D721Med (cell line): ENCODE measurements around the gene ZNF286A.
"Not testable (repeated sequence)": the region's sequence is repeated elsewhere in the genome, so short reads cannot be mapped to it uniquely, and the experiment has no call there.

Experiments
- DNase-seq: peaks from one replicate; pipeline ENCODE4 v3.0.0; 2011; ENCODE audit warnings: low spot score; ENCODE audit not compliant: insufficient read length
- FAIRE-seq: peaks from 2 replicates; lab custom pipeline; 2011; peaks lifted over from hg19 to GRCh38; lab: Jason Lieb, UNC
- TF ChIP-seq, protein P1 (sequence below): IDR thresholded peaks from 2 replicates; pipeline ENCODE4 v1.5.1; 2012; ENCODE audit warnings: mild to moderate bottlenecking, control low read depth; ENCODE audit not compliant: insufficient read depth; ENCODE audit errors: missing control alignments

The ZNF286A gene

DNA sequence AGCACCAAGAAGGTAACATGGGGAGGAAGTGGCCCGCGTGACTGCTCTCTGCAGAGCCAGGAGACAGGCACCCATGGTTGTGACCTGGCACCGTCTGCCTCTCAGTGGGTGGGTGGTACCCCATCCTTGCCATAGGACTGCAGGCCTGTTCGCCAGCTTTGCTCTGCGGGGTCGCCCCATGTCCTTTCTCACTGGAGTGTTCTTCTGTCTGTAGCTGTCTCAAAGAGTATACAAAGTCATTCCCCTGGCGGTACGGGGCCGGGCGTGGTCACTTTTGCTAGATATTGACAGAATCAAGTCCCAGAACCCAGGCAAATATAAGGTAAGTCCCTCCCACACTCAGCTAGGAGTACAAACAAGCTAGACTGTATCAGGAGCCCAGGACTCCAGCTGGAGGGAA is 38.5 kb downstream of the ZNF286A start:
- no peak for DNase-seq
- FAIRE-seq = no peak
- TF ChIP-seq, protein P1, sequence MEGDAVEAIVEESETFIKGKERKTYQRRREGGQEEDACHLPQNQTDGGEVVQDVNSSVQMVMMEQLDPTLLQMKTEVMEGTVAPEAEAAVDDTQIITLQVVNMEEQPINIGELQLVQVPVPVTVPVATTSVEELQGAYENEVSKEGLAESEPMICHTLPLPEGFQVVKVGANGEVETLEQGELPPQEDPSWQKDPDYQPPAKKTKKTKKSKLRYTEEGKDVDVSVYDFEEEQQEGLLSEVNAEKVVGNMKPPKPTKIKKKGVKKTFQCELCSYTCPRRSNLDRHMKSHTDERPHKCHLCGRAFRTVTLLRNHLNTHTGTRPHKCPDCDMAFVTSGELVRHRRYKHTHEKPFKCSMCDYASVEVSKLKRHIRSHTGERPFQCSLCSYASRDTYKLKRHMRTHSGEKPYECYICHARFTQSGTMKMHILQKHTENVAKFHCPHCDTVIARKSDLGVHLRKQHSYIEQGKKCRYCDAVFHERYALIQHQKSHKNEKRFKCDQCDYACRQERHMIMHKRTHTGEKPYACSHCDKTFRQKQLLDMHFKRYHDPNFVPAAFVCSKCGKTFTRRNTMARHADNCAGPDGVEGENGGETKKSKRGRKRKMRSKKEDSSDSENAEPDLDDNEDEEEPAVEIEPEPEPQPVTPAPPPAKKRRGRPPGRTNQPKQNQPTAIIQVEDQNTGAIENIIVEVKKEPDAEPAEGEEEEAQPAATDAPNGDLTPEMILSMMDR = no peak

DNA sequence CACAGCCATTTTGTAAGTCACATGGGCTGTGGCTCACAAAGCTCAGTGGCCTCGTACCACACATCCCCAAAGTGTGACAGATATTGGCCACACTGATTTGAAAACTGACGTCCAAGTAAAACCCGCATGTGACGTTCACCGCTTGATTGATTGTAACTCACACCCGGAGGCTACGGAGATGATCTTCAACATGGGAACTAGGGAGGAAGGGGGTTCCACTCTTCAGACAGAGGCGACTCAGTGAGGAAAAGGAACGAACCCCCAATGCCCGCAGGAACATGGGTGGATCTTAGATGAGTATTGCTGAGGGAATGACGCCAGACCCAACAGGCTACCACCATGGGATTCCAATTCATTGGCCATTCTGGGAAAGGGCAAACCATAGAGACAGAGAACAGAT is 39.7 kb downstream of the ZNF286A start:
- DNase-seq, FAIRE-seq: not testable (repeated sequence)

DNA sequence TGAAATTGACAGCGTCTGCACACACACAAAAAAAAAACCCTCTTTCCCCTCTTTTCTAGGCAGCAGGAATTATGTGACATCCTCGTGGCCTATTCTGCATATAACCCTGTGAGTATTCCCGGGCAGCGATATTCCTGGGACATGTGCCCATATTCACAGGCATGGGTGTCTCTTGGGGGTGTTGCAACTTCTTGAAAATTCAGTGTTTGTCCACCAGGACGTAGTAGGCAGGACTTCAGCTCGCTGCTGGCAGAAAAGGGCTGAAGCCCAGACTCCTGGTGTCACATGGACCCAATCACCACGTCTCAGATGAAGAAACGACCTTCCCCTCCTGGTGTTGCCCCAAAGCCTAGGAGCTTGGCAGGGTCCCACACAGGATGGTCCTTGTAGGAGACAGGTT is 40.5 kb downstream of the ZNF286A start:
- FAIRE-seq, DNase-seq: not testable (repeated sequence)

DNA sequence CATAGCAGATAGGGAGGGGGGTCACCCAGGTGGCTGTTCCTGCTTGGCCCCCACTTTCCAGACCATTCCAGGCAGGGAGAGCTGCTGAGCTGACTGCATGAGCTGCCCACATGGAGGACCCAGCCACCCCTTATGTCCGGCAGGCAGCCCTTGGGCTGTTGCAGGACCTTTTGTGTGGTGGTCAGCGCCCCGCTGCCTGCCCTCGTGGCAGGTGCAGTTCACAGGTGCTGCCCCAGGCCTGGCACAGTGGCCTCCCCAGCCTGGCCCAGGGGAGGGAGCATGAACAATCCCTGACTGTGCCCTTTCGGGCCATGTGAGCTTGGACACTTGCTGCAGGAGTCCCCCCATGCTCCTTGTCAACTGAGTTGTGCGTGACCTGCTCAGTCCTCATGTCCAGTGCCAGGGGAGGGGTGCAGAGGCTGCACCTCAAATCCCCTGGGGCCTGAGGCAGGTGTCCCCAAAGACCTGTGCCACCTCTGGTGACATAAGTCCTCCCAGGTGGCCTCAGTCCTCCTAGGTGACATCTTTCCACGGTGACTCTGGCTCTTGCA is 41.1 kb downstream of the ZNF286A start:
- DNase-seq = no peak
- TF ChIP-seq, protein P1 = no peak
- FAIRE-seq = no peak

DNA sequence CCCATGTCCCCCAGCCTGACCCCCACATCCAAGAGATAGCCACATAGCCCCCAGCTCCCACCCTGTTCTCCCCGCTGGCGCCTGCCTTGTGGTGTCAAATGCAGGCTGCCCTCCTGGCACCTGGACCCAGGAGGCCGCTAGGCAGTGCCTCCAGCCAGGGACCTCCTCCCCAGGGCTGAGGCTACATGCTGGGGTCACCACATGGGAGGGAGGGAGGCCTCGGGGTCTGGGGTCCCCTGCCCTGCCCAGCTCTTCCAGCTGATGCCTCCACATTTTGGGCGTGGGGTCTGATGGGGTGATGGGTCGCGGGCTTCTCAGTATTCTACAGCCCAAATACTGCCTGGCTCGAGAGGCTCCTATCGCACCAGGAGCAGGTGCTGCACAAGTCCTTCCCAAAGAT is 42.1 kb downstream of the ZNF286A start:
- TF ChIP-seq, protein P1 = no peak
- no peak for FAIRE-seq
- DNase-seq = no peak

DNA sequence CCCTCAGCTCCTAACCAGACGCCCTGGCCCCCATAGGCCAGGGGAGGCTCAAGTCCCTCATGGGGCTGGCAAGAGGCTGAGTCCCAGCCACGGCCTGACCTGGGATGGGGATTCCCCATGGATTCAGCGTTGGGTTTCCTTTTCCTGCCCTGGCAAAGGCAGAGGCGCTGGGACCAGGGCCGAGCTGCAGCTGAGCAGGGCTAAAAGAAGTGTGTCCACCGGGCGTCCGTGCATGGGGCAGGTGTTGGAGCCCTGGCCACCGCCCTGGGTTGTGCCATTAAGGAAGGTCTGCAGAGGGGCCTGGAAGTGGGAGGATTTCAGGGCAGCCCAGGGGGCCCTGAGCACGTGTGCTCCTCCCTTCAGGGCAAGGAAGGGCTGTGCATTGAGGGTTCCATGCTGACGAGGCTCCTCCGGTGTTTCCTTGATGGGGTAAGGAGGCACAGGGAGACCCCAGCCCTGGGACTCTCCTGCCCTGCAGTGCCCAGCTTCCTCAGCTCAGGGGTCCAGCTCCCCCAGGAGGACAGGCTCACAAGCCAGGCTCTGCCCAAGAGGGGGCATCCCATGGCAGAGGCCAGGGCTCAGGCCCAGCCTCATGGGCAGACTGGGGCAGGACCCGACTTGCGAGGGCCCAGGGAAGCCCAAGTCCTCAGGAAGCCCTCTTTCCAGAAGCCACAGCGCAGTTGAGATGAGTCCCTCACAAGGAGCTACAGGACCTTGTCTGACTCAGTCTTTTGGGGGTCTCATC is 42.7 kb downstream of the ZNF286A start:
- no peak for FAIRE-seq
- TF ChIP-seq, protein P1 = no peak
- DNase-seq = no peak

DNA sequence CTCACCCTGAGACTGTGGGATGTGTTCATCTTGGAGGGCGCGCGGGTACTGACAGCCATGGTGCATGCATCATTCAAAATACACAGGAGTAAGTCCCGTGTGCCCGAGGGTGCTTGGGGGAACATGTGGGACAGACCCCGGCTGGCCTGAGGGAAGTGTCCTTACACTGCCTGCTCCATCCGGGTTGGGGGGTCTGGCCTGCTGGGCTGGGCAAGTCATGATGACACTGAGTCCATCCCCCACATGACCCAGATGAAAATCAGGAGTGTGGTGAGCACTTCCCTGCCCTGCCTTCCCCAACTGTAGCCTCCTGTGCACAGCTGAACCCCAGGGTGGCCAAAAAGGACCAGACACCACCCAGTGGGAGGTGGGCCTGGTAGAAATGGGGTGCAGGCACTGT is 43.4 kb downstream of the ZNF286A start:
- TF ChIP-seq, protein P1 = no peak
- FAIRE-seq = no peak
- DNase-seq = no peak

DNA sequence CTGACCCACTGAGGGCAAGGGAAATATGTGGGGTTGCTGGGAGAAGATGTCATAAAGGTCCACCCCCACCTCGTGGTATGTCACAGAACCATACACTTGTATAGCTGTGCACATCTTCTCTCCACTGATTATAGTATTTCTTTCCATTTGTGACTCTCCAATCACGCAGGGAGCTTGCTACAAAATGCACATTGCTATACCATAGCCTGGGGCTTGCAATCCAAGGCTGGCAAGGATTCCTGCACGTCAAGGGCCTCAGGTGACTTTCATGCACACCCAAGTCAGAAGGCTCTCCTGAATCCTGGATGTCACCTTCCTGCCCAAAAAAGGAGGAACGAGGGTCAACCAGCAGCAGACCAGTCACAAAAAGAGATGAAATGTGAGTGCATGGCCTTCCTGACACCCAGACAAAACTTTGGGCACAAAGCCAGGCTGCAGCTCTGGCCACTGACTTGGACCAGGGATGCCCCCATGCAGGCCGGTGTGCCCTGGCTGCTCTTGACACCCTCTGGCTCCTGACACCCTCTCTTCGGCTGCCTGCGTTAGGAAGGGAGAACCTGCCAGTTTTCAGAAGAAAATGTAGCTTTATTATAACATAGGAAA is 44.6 kb downstream of the ZNF286A start:
- FAIRE-seq (no peak), DNase-seq (no peak)
- TF ChIP-seq, protein P1 = no peak
